ENCODE data around the gene UBE2J2.

- TF ChIP-seq EZH2 (IDR thresholded peaks at IDR 0.05; ENCODE audit: low read length, unreplicated experiment) (no peak), CTCF (conservative IDR thresholded peaks at IDR 0.05; ENCODE audit: low read depth, low read length) (no peak), EZH2phosphoT487 (IDR thresholded peaks at IDR 0.05; ENCODE audit: borderline replicate concordance, low read length) (no peak)
Measured at GRCh38 chr1:1236176-1236763, 37.4 kb downstream of the UBE2J2 start.

Data from PC-3 (cell line).